DMS 273 (cell line): Measurements from ENCODE around the gene CXXC5.

Source experiments
- DNase-seq: peaks from one replicate; lab custom pipeline; 2025; ENCODE audit not compliant: unreplicated experiment; lab: John Stamatoyannopoulos, UW

The CXXC5 gene

GRCh38 chr5:139664727-139665351, 16.7 kb downstream of the CXXC5 start:
- DNase-seq = peak; percentile 69

GRCh38 chr5:139665626-139666025, 17.5 kb downstream of the CXXC5 start:
- no peak for DNase-seq

GRCh38 chr5:139666551-139666950, 18.4 kb downstream of the CXXC5 start:
- no peak for DNase-seq

GRCh38 chr5:139667001-139667729, 19.0 kb downstream of the CXXC5 start:
- no peak for DNase-seq

- peak; percentile 84 for DNase-seq
These were observed 19.5 kb downstream of the CXXC5 start for GRCh38 chr5:139667730-139668063.

GRCh38 chr5:139668064-139668880, 20.1 kb downstream of the CXXC5 start:
- DNase-seq = peak; percentile 91

- DNase-seq = peak; percentile 56
These were observed 20.9 kb downstream of the CXXC5 start for GRCh38 chr5:139668924-139669661.

GRCh38 chr5:139669662-139670368, 21.7 kb downstream of the CXXC5 start:
- DNase-seq = peak; percentile 80

- no peak for DNase-seq
These were observed 22.4 kb downstream of the CXXC5 start for GRCh38 chr5:139670369-139671095.

GRCh38 chr5:139671096-139671841, 23.1 kb downstream of the CXXC5 start:
- no peak for DNase-seq

GRCh38 chr5:139675213-139675612, 27.1 kb downstream of the CXXC5 start:
- DNase-seq = peak; percentile 77

- DNase-seq = no peak
These were observed 27.7 kb downstream of the CXXC5 start for GRCh38 chr5:139675825-139676224.

- peak; percentile 54 for DNase-seq
These were observed 28.3 kb downstream of the CXXC5 start for GRCh38 chr5:139676406-139676805.

GRCh38 chr5:139676951-139677735, 29.0 kb downstream of the CXXC5 start:
- DNase-seq = peak; percentile 77

GRCh38 chr5:139677736-139678613, 29.8 kb downstream of the CXXC5 start:
- DNase-seq = peak; percentile 79

GRCh38 chr5:139678751-139679750, 30.9 kb downstream of the CXXC5 start:
- DNase-seq = peak; percentile 93
